HEK293 (cell line): ENCODE measurements around the gene LAMC3.
"Not testable (repeated sequence)": the region's sequence is repeated elsewhere in the genome, so short reads cannot be mapped to it uniquely, and the experiment has no call there.

Source experiments
- MEIS1 ChIP-seq: sonication (generic); formaldehyde crosslinking; IDR thresholded peaks from 2 replicates; pipeline ENCODE4 v1.8.1; 2022; ENCODE audit warnings: missing genetic modification reagents, mild to moderate bottlenecking, borderline replicate concordance
- YY1 ChIP-seq: fragments of 450-650 bp; formaldehyde crosslinking; IDR thresholded peaks from 2 replicates; pipeline ENCODE4 v1.5.1; 2018; ENCODE audit warnings: missing biosample characterization, missing genetic modification characterization
- ZNF174 ChIP-seq: fragments of 450-650 bp; formaldehyde crosslinking; IDR thresholded peaks from 2 replicates; pipeline ENCODE4 v1.5.0; 2017; ENCODE audit warnings: missing biosample characterization, mild to moderate bottlenecking, missing genetic modification characterization
- ZNF24 ChIP-seq: fragments of 450-650 bp; formaldehyde crosslinking; IDR thresholded peaks from 2 replicates; pipeline ENCODE4 v1.5.1; 2016; ENCODE audit warnings: missing biosample characterization, missing genetic modification characterization
- ZNF394 ChIP-seq: fragments of 450-650 bp; formaldehyde crosslinking; IDR thresholded peaks from 2 replicates; pipeline ENCODE4 v1.5.1; 2016; ENCODE audit warnings: missing biosample characterization, missing genetic modification characterization, mild to moderate bottlenecking, moderate library complexity, borderline replicate concordance
- TF ChIP-seq, protein P1 (sequence below): fragments of 450-650 bp; formaldehyde crosslinking; IDR thresholded peaks from 2 replicates; pipeline ENCODE4 v1.5.1; 2016; ENCODE audit warnings: missing biosample characterization, missing genetic modification characterization
- TF ChIP-seq, protein P2 (sequence below): fragments of 450-650 bp; formaldehyde crosslinking; IDR thresholded peaks from 2 replicates; pipeline ENCODE4 v1.5.1; 2016; ENCODE audit warnings: missing biosample characterization, missing genetic modification characterization
- TF ChIP-seq, protein P3 (sequence below): fragments of 450-650 bp; formaldehyde crosslinking; IDR thresholded peaks from 2 replicates; pipeline ENCODE4 v1.5.1; 2016; ENCODE audit warnings: missing biosample characterization, missing genetic modification characterization

DNA sequence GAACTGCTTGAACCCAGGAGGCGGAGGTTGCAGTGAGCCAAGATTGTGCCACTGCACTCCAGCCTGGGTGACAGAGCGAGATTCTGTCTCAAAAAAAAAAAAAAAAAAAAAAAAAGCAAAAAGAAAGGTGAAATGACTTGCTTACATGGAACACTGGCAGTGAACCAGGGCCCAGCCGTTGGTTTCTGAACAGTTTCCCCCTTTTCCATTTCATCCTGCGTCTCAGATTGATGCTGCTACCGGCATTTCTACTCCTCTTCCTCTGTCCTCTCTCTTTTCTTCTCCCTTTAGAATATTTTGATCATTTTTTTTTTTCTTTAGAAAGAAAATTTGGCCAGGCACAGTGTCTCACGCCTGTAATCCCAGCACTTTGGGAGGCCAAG lies 106.4 kb downstream of the LAMC3 start:
- TF ChIP-seq, protein P1, sequence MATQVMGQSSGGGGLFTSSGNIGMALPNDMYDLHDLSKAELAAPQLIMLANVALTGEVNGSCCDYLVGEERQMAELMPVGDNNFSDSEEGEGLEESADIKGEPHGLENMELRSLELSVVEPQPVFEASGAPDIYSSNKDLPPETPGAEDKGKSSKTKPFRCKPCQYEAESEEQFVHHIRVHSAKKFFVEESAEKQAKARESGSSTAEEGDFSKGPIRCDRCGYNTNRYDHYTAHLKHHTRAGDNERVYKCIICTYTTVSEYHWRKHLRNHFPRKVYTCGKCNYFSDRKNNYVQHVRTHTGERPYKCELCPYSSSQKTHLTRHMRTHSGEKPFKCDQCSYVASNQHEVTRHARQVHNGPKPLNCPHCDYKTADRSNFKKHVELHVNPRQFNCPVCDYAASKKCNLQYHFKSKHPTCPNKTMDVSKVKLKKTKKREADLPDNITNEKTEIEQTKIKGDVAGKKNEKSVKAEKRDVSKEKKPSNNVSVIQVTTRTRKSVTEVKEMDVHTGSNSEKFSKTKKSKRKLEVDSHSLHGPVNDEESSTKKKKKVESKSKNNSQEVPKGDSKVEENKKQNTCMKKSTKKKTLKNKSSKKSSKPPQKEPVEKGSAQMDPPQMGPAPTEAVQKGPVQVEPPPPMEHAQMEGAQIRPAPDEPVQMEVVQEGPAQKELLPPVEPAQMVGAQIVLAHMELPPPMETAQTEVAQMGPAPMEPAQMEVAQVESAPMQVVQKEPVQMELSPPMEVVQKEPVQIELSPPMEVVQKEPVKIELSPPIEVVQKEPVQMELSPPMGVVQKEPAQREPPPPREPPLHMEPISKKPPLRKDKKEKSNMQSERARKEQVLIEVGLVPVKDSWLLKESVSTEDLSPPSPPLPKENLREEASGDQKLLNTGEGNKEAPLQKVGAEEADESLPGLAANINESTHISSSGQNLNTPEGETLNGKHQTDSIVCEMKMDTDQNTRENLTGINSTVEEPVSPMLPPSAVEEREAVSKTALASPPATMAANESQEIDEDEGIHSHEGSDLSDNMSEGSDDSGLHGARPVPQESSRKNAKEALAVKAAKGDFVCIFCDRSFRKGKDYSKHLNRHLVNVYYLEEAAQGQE (tag by site-specific recombination): not testable (repeated sequence)
- TF ChIP-seq YY1 (tag by site-specific recombination); ZNF24 (tag by site-specific recombination); MEIS1 (CRISPR knock-in tag); ZNF174 (tag by site-specific recombination); ZNF394 (tag by site-specific recombination): not testable (repeated sequence)
- TF ChIP-seq, protein P2, sequence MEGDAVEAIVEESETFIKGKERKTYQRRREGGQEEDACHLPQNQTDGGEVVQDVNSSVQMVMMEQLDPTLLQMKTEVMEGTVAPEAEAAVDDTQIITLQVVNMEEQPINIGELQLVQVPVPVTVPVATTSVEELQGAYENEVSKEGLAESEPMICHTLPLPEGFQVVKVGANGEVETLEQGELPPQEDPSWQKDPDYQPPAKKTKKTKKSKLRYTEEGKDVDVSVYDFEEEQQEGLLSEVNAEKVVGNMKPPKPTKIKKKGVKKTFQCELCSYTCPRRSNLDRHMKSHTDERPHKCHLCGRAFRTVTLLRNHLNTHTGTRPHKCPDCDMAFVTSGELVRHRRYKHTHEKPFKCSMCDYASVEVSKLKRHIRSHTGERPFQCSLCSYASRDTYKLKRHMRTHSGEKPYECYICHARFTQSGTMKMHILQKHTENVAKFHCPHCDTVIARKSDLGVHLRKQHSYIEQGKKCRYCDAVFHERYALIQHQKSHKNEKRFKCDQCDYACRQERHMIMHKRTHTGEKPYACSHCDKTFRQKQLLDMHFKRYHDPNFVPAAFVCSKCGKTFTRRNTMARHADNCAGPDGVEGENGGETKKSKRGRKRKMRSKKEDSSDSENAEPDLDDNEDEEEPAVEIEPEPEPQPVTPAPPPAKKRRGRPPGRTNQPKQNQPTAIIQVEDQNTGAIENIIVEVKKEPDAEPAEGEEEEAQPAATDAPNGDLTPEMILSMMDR (tag by site-specific recombination): not testable (repeated sequence)
- TF ChIP-seq, protein P3, sequence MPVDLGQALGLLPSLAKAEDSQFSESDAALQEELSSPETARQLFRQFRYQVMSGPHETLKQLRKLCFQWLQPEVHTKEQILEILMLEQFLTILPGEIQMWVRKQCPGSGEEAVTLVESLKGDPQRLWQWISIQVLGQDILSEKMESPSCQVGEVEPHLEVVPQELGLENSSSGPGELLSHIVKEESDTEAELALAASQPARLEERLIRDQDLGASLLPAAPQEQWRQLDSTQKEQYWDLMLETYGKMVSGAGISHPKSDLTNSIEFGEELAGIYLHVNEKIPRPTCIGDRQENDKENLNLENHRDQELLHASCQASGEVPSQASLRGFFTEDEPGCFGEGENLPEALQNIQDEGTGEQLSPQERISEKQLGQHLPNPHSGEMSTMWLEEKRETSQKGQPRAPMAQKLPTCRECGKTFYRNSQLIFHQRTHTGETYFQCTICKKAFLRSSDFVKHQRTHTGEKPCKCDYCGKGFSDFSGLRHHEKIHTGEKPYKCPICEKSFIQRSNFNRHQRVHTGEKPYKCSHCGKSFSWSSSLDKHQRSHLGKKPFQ (tag by site-specific recombination): not testable (repeated sequence)
